HL-60 (cell line): ENCODE results near the gene LEPROT.

Source experiments
- DNase-seq, 2 experiments: peaks; one replicate each; pipeline ENCODE4 v3.0.0-alpha.2; 2010 to 2020; ENCODE audit warnings: low read depth in 1 of 2, low spot score in 1 of 2
- H3K27ac ChIP-seq: fragments of 250-450 bp; sonication (Bioruptor Pico); replicated peaks from 2 replicates; pipeline ENCODE4 v1.5.1; 2020; ENCODE audit warnings: mild to moderate bottlenecking, moderate library complexity
- H3K27me3 ChIP-seq: fragments of 250-450 bp; sonication (Bioruptor Pico); 2 replicates; pipeline ENCODE4 v1.5.1; 2021; ENCODE audit warnings: mild to moderate bottlenecking, moderate library complexity; ENCODE audit not compliant: insufficient read depth, poor library complexity, severe bottlenecking
- H3K4me3 ChIP-seq: replicated peaks from 2 replicates; pipeline ENCODE4 v1.5.1; 2011; ENCODE audit warnings: mild to moderate bottlenecking, control low read depth, low read length; ENCODE audit not compliant: insufficient read depth
- CTCF ChIP-seq: IDR thresholded peaks from one replicate; pipeline ENCODE4 v1.5.1; 2011; ENCODE audit warnings: low read length, control low read depth, inconsistent platforms; ENCODE audit not compliant: insufficient read depth
- GABPA ChIP-seq: IDR thresholded peaks from 2 replicates; pipeline ENCODE4 v1.6.1; 2012; ENCODE audit warnings: low read depth
- POLR2AphosphoS5 ChIP-seq: IDR thresholded peaks from 2 replicates; pipeline ENCODE4 v1.6.1; 2012; ENCODE audit warnings: low read depth
- SPI1 ChIP-seq: IDR thresholded peaks from 2 replicates; pipeline ENCODE4 v1.6.1; 2012; ENCODE audit warnings: low read depth, mild to moderate bottlenecking, borderline replicate concordance
- TF ChIP-seq, protein P1 (sequence below): IDR thresholded peaks from 2 replicates; pipeline ENCODE4 v1.6.1; 2012; ENCODE audit warnings: low read depth; ENCODE audit not compliant: insufficient replicate concordance

Gene LEPROT

GRCh38 chr1:65442442-65442841 is 22.0 kb downstream of the LEPROT start:
- no peak overlapping the region for H3K4me3 ChIP-seq
- no peaks in the 10 kb centered on the region for H3K27me3 ChIP-seq
- no peak for DNase-seq
- TF ChIP-seq, protein P1, sequence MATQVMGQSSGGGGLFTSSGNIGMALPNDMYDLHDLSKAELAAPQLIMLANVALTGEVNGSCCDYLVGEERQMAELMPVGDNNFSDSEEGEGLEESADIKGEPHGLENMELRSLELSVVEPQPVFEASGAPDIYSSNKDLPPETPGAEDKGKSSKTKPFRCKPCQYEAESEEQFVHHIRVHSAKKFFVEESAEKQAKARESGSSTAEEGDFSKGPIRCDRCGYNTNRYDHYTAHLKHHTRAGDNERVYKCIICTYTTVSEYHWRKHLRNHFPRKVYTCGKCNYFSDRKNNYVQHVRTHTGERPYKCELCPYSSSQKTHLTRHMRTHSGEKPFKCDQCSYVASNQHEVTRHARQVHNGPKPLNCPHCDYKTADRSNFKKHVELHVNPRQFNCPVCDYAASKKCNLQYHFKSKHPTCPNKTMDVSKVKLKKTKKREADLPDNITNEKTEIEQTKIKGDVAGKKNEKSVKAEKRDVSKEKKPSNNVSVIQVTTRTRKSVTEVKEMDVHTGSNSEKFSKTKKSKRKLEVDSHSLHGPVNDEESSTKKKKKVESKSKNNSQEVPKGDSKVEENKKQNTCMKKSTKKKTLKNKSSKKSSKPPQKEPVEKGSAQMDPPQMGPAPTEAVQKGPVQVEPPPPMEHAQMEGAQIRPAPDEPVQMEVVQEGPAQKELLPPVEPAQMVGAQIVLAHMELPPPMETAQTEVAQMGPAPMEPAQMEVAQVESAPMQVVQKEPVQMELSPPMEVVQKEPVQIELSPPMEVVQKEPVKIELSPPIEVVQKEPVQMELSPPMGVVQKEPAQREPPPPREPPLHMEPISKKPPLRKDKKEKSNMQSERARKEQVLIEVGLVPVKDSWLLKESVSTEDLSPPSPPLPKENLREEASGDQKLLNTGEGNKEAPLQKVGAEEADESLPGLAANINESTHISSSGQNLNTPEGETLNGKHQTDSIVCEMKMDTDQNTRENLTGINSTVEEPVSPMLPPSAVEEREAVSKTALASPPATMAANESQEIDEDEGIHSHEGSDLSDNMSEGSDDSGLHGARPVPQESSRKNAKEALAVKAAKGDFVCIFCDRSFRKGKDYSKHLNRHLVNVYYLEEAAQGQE = no peak
- TF ChIP-seq POLR2AphosphoS5 = no peak
- no peak for TF ChIP-seq SPI1
- TF ChIP-seq CTCF = no peak
- no peak for TF ChIP-seq GABPA
- no peak overlapping the region for H3K27ac ChIP-seq

DNA sequence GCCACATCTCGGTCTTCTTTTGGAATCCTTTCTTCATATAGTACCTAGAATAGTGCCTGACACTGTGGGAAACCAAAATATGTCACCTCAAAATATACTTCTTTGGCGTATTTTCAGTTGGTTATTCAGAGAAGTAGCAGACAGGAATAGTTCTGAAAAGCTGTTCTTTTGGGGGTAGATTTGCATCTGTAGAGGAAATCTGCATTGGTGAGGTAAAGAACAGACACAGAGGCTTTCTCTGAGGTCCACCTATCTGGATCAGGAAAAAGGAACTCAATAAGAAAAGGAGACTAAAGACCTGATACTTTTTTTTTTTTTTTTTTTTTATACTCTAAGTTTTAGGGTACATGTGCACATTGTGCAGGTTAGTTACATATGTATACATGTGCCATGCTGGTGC is 23.2 kb downstream of the LEPROT start:
- no peaks in the 10 kb centered on the region for H3K27me3 ChIP-seq
- no peak overlapping the region for H3K4me3 ChIP-seq

GRCh38 chr1:65444128-65444640 is 23.7 kb downstream of the LEPROT start:
- no peaks in the 10 kb centered on the region for H3K27me3 ChIP-seq
- H3K27ac ChIP-seq = no peak overlapping the region
- TF ChIP-seq, protein P1 = no peak
- TF ChIP-seq GABPA (no peak), POLR2AphosphoS5 (no peak), CTCF (no peak), SPI1 (no peak)
- no peak overlapping the region for H3K4me3 ChIP-seq
- DNase-seq = no peak

More for the DNA sequence above, 23.2 kb downstream of the LEPROT start:
- no peak for DNase-seq
- no peak overlapping the region for H3K27ac ChIP-seq
- TF ChIP-seq POLR2AphosphoS5 = no peak
- TF ChIP-seq CTCF = no peak
- TF ChIP-seq GABPA = no peak

- TF ChIP-seq, protein P1 = no peak
- no peak for TF ChIP-seq GABPA
- TF ChIP-seq SPI1 = no peak
- TF ChIP-seq CTCF = no peak
- TF ChIP-seq POLR2AphosphoS5 = no peak
- no peak for DNase-seq
- Histone ChIP-seq H3K27me3 (no peaks in the 10 kb centered on the region), H3K4me3 (no peak overlapping the region), H3K27ac (no peak overlapping the region)
Measured at GRCh38 chr1:65445837-65446236, 25.4 kb downstream of the LEPROT start.
